K562 (cell line): ENCODE results near the gene SLC1A1. TPM values are rescaled to one million over a fixed set of nuclear protein-coding genes. Genes with fewer than 3 reads are reported as not detected.

Experiments
- ATAC-seq: fragments of 200-7000 bp; cut with Tn5 transposase; 3 replicates; pipeline ENCODE4 v1.9.1; 2020; ENCODE audit warnings: moderate library complexity
- BruUV-seq: library from RNA; stranded (reverse); fragments of 400-500 nt; replicated peaks from 2 replicates; lab custom pipeline; 2021; lab: Mats Ljungman, UMichigan
- CTCF ChIA-PET: fragments of 300-600 bp; formaldehyde crosslinking; extraction: SDS; loops from one replicate; lab custom pipeline; 2021; ENCODE audit warnings: low intra/inter-chr PET ratio; lab: Yijun Ruan, JAX
- POLR2A ChIA-PET: fragments of 300-600, 350-650 bp; sonication (Branson Sonifier 250); formaldehyde crosslinking; extraction: SDS; loops from one replicate; lab custom pipeline; 2021; ENCODE audit warnings: antibody characterized with exemption, inconsistent platforms; lab: Yijun Ruan, JAX
- DNase-seq, 4 experiments: peaks; one replicate each; pipeline versions ENCODE4 v3.0.0 to v3.0.0-alpha.2; 2011 to 2018; ENCODE audit warnings: low spot score in 3 of 4, mixed read lengths in 3 of 4; ENCODE audit errors: extremely low read depth in 1 of 4
- FAIRE-seq: peaks from 2 replicates; lab custom pipeline; 2011; peaks lifted over from hg19 to GRCh38; lab: Jason Lieb, UNC
- H2AFZ ChIP-seq: 2 replicates; pipeline ENCODE4 v1.6.0; 2011; ENCODE audit warnings: low read depth, low read length, control low read depth, inconsistent platforms
- H3K27ac ChIP-seq: fragments of 200-600 bp; 3 replicates; pipeline ENCODE4 v1.8.0; 2011; ENCODE audit warnings: low read depth, mild to moderate bottlenecking, control low read depth, inconsistent platforms, low read length, moderate library complexity, mixed read lengths; ENCODE audit errors: extremely low read depth
- H3K27me3 ChIP-seq, 2 experiments: fragments of 300-600 bp in 1 of 2; 2 replicates in 1 of 2; 3 replicates in 1 of 2; pipeline versions ENCODE4 v1.6.0 to v1.8.0; 2011; ENCODE audit warnings: inconsistent platforms in 2 of 2, low read length in 2 of 2, mild to moderate bottlenecking in 1 of 2, mixed read lengths in 1 of 2, moderate library complexity in 1 of 2; ENCODE audit not compliant: control insufficient read depth in 2 of 2, insufficient read depth in 2 of 2
- H3K36me3 ChIP-seq: fragments of 300-600 bp; 3 replicates; pipeline ENCODE4 v1.8.0; 2011; ENCODE audit warnings: mild to moderate bottlenecking, low read length, inconsistent platforms; ENCODE audit not compliant: control insufficient read depth, insufficient read depth
- H3K4me1 ChIP-seq, 2 experiments: fragments of 200-600 bp in 1 of 2; replicated peaks in 1 of 2; 2 replicates in 1 of 2; 3 replicates in 1 of 2; pipeline versions ENCODE4 v1.5.1 to v1.8.0; 2011; ENCODE audit warnings: inconsistent platforms in 2 of 2, low read length in 2 of 2, mild to moderate bottlenecking in 1 of 2, mixed read lengths in 1 of 2, moderate library complexity in 1 of 2; ENCODE audit not compliant: control insufficient read depth in 2 of 2, insufficient read depth in 2 of 2
- H3K4me2 ChIP-seq: 2 replicates; pipeline ENCODE4 v1.6.1; 2011; ENCODE audit warnings: low read length, control low read depth, inconsistent platforms, mixed read lengths; ENCODE audit not compliant: insufficient read depth
- H3K4me3 ChIP-seq: fragments of 200-600 bp; sonication (generic), shearing (Covaris generic); 2 replicates; pipeline ENCODE4 v1.5.1; 2016; ENCODE audit warnings: control low read depth, inconsistent platforms
- H3K79me2 ChIP-seq: fragments of 200-600 bp; 3 replicates; pipeline ENCODE4 v1.8.0; 2011; ENCODE audit warnings: low read length, inconsistent platforms; ENCODE audit not compliant: control insufficient read depth, insufficient read depth
- H3K9ac ChIP-seq, 2 experiments: 2 replicates each; pipeline versions ENCODE4 v1.6.0 to v1.6.1; 2011; ENCODE audit warnings: low read depth in 2 of 2, low read length in 2 of 2, control low read depth in 1 of 2, inconsistent platforms in 1 of 2, mild to moderate bottlenecking in 1 of 2, mixed read lengths in 1 of 2; ENCODE audit not compliant: insufficient read depth in 1 of 2
- H3K9me1 ChIP-seq: one replicate; pipeline ENCODE4 v1.6.0; 2011; ENCODE audit warnings: inconsistent platforms, mild to moderate bottlenecking, low read length, moderate library complexity; ENCODE audit not compliant: control insufficient read depth, insufficient read depth
- H3K9me3 ChIP-seq: replicated peaks from 2 replicates; pipeline ENCODE4 v1.5.1; 2011; ENCODE audit warnings: low read depth, low read length, inconsistent platforms; ENCODE audit not compliant: control insufficient read depth, insufficient read depth
- H4K20me1 ChIP-seq: replicated peaks from 2 replicates; pipeline ENCODE4 v1.6.1; 2011; ENCODE audit warnings: low read length, inconsistent platforms, mixed read lengths; ENCODE audit not compliant: control insufficient read depth, insufficient read depth
- RAD21 ChIP-seq, 2 experiments: fragments of 250-450 bp in 1 of 2; fragments of 450-650 bp in 1 of 2; sonication (Bioruptor Pico) in 1 of 2; formaldehyde crosslinking in 1 of 2; IDR thresholded peaks in 1 of 2; conservative IDR thresholded peaks in 1 of 2; 2 replicates each; pipeline versions ENCODE4 v1.4.0 to v1.8.0; 2020 to 2022; ENCODE audit warnings: mild to moderate bottlenecking in 2 of 2, moderate library complexity in 1 of 2
- ZNF592 ChIP-seq: fragments of 450-650 bp; IDR thresholded peaks from 2 replicates; pipeline ENCODE4 v1.6.1; 2017; ENCODE audit warnings: antibody characterized with exemption, mild to moderate bottlenecking
- in situ Hi-C: fragments of 300-500 bp; cut with MboI; formaldehyde crosslinking; loops from 4 replicates; pipeline ENCODE4 v1.15.0; 2018; ENCODE audit warnings: inconsistent platforms, mixed read lengths
- intact Hi-C: fragments of 100-400 bp; cut with micrococcal nuclease; formaldehyde crosslinking; loops from 2 replicates; pipeline ENCODE4 v1.14.2; 2022
- polyA plus RNA-seq, 8 experiments: library from polyadenylated mRNA; depleted of rRNA in 4 of 8; stranded (reverse) in 5 of 8; unstranded in 3 of 8; fragments of >200 nt; fragmentation: Nextera tagmentation in 2 of 8; fragmentation: Illumina TruSeq in 1 of 8; extraction: Ambion mirVana in 2 of 8; extraction: Trizol in 1 of 8; gene quantifications; 2 replicates each; pipeline versions ENCODE4 v1.2.1 to v1.2.3, GENCODE V29; 2011 to 2014; ENCODE audit warnings: inconsistent platforms in 1 of 8, missing spikeins in 1 of 8
- total RNA-seq, 7 experiments: library from RNA; depleted of rRNA in 6 of 7; stranded (reverse); fragments of >200 nt in 6 of 7; fragmentation: Illumina TruSeq in 2 of 7; extraction: Trizol in 2 of 7; gene quantifications; 2 replicates each; pipeline versions ENCODE4 v1.2.1 to v1.2.3, GENCODE V29; 2011 to 2021; ENCODE audit warnings: low replicate concordance in 1 of 7
- TF ChIP-seq, protein P1 (sequence below), 3 experiments: IDR thresholded peaks in 2 of 3; conservative IDR thresholded peaks in 1 of 3; 2 replicates each; pipeline ENCODE4 v1.5.1; 2011 to 2012; ENCODE audit warnings: low read length in 3 of 3, mild to moderate bottlenecking in 3 of 3, control low read depth in 2 of 3, improper control_type of control experiment in 1 of 3, inconsistent platforms in 1 of 3, low read depth in 1 of 3, mixed read lengths in 1 of 3, moderate library complexity in 1 of 3; ENCODE audit not compliant: insufficient read depth in 2 of 3
- TF ChIP-seq, protein P2 (sequence below): fragments of 450-650 bp; formaldehyde crosslinking; IDR thresholded peaks from 2 replicates; pipeline ENCODE4 v1.4.0; 2020; ENCODE audit warnings: mild to moderate bottlenecking, moderate library complexity

The SLC1A1 gene
- total and polyA plus RNA-seq, 9 of the 15 experiments (the other 6 are each of a cell fraction or from before 2014, with no cell fraction given): 0.11 to 0.16 TPM; not detected in 7

DNA sequence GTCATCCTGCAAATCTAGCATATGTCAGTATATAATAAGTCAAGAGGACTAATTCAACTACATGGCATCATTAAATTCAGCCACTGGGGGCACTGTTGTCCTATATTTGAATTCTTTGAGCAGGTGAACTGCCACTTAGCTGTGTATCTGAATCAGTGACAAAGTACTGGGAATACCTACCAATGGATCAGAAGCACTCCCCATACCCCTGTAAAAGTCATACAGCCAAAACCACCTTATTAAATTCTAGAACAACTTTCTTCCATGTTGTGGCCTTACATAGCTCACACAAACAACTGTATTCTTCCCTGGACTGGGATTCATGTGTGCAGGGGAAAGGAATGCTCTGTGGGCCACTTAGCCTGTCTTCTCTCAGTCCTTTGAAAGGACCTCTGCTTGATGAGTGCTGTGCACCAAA, 114.4 kb downstream of the SLC1A1 start:
- intact Hi-C loops: loop anchor here (10.0 kb wide), 1 partner anchor 150 kb away; no protein-coding TSS in a partner anchor

More for the DNA sequence above, 114.4 kb downstream of the SLC1A1 start:
- Histone ChIP-seq H3K4me2 (no peak overlapping the region), H4K20me1 (no peaks in the 10 kb centered on the region), H3K9me3 (no peaks in the 10 kb centered on the region), H3K27me3 (peaks cover 3 to 4% of the 10 kb centered on the region in 2 experiments; a peak in 3 of 5 replicates), H3K9me1 (no peaks in the 10 kb centered on the region), H3K4me3 (no peak overlapping the region), H2AFZ (no peak overlapping the region), H3K9ac (no peak overlapping the region), H3K36me3 (no peaks in the 10 kb centered on the region), H3K4me1 (peaks cover 0 to 3% of the 10 kb centered on the region in 2 experiments; a peak in 1 of 5 replicates), H3K27ac (no peak overlapping the region), H3K79me2 (no peaks in the 10 kb centered on the region)
- in situ Hi-C loops: loop anchor here (25.0 kb wide), 1 partner anchor 833 kb away; the partner anchor contains the start of gene PLGRKT
- peak; percentile 62 for FAIRE-seq
- peak; percentile 27 to 72 (median 40) for DNase-seq
- peak; percentile 93 for ATAC-seq
- no peak for TF ChIP-seq ZNF592
- TF ChIP-seq, protein P1, sequence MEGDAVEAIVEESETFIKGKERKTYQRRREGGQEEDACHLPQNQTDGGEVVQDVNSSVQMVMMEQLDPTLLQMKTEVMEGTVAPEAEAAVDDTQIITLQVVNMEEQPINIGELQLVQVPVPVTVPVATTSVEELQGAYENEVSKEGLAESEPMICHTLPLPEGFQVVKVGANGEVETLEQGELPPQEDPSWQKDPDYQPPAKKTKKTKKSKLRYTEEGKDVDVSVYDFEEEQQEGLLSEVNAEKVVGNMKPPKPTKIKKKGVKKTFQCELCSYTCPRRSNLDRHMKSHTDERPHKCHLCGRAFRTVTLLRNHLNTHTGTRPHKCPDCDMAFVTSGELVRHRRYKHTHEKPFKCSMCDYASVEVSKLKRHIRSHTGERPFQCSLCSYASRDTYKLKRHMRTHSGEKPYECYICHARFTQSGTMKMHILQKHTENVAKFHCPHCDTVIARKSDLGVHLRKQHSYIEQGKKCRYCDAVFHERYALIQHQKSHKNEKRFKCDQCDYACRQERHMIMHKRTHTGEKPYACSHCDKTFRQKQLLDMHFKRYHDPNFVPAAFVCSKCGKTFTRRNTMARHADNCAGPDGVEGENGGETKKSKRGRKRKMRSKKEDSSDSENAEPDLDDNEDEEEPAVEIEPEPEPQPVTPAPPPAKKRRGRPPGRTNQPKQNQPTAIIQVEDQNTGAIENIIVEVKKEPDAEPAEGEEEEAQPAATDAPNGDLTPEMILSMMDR (IDR thresholded peaks at IDR 0.05 in 2 of 3, conservative IDR thresholded peaks at IDR 0.05 in 1 of 3; ENCODE audit: insufficient read depth in 2 of 3, low read depth in 1 of 3, low read length in 3 of 3): peak; percentile 31 to 64 (median 58); a peak in 5 of 6 replicates
- peak; percentile 9 to 55; a peak in 2 of 4 replicates for TF ChIP-seq RAD21 (CRISPR knock-in tag; conservative IDR thresholded peaks at IDR 0.05 in 1 of 2, IDR thresholded peaks at IDR 0.05 in 1 of 2)
- TF ChIP-seq, protein P2, sequence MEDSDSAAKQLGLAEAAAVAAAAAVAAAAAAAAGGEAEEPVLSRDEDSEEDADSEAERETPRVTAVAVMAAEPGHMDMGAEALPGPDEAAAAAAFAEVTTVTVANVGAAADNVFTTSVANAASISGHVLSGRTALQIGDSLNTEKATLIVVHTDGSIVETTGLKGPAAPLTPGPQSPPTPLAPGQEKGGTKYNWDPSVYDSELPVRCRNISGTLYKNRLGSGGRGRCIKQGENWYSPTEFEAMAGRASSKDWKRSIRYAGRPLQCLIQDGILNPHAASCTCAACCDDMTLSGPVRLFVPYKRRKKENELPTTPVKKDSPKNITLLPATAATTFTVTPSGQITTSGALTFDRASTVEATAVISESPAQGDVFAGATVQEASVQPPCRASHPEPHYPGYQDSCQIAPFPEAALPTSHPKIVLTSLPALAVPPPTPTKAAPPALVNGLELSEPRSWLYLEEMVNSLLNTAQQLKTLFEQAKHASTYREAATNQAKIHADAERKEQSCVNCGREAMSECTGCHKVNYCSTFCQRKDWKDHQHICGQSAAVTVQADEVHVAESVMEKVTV (CRISPR knock-in tag): no peak
- ChIA-PET POLR2A (interaction anchor here (1.0 to 1.9 kb wide), 4 partner anchors 9 to 249 kb away, joined by 3 to 5 read pairs (median 4); no protein-coding TSS in a partner anchor), CTCF (no interaction called here)
- no TSS peak for BruUV-seq
